Stimulated activated CD8-positive, alpha-beta memory T cell treated with anti-CD3 and anti-CD28 coated beads, Interleukin-4, amount 100 ng/mL, for 48 hours (primary cell): ENCODE measurements around the gene SLC35B2.

Experiments used
- DNase-seq: peaks from one replicate; pipeline ENCODE4 v3.0.0-alpha.2; 2020

Gene SLC35B2

GRCh38 chr6:44251576-44252524 is 5.5 kb downstream of the SLC35B2 start:
- DNase-seq = no peak

GRCh38 chr6:44250718-44251123 is 6.6 kb downstream of the SLC35B2 start:
- no peak for DNase-seq

GRCh38 chr6:44250067-44250717 is 7.1 kb downstream of the SLC35B2 start:
- no peak for DNase-seq

GRCh38 chr6:44249082-44249748 is 8.1 kb downstream of the SLC35B2 start:
- DNase-seq = no peak

GRCh38 chr6:44248579-44248978 is 8.7 kb downstream of the SLC35B2 start:
- no peak for DNase-seq

GRCh38 chr6:44247338-44248302 is 9.7 kb downstream of the SLC35B2 start:
- DNase-seq = peak; percentile 91

GRCh38 chr6:44246663-44247337 is 10.5 kb downstream of the SLC35B2 start, which contains the start of gene HSP90AB1:
Gene HSP90AB1 (plus strand): TSS chr6:44247101. CDS start chr6:44248630, 1,529 bp downstream.
- peak; percentile 96 for DNase-seq

- DNase-seq = peak; percentile 94
These were observed 11.2 kb downstream of the SLC35B2 start for GRCh38 chr6:44245912-44246662.

GRCh38 chr6:44245391-44245911 is 11.9 kb downstream of the SLC35B2 start:
- DNase-seq = no peak

GRCh38 chr6:44243345-44243744 is 14.0 kb downstream of the SLC35B2 start:
- no peak for DNase-seq

GRCh38 chr6:44238687-44239350 is 18.5 kb downstream of the SLC35B2 start:
- DNase-seq = no peak

- peak; percentile 89 for DNase-seq
These were observed 19.4 kb downstream of the SLC35B2 start for GRCh38 chr6:44237813-44238433.

- DNase-seq = peak; percentile 84
These were observed 20.1 kb downstream of the SLC35B2 start for GRCh38 chr6:44237021-44237812.

GRCh38 chr6:44235891-44236516 is 21.3 kb downstream of the SLC35B2 start:
- no peak for DNase-seq

- no peak for DNase-seq
These were observed 22.1 kb downstream of the SLC35B2 start for GRCh38 chr6:44235269-44235668.

GRCh38 chr6:44234101-44235025 is 23.0 kb downstream of the SLC35B2 start:
- DNase-seq = no peak

GRCh38 chr6:44233567-44234100 is 23.7 kb downstream of the SLC35B2 start:
- no peak for DNase-seq
